ENCODE results near the gene ZNF133.
"Not testable (repeated sequence)": the region's sequence is repeated elsewhere in the genome, so short reads cannot be mapped to it uniquely, and the experiment has no call there.

- TF ChIP-seq, protein P1, sequence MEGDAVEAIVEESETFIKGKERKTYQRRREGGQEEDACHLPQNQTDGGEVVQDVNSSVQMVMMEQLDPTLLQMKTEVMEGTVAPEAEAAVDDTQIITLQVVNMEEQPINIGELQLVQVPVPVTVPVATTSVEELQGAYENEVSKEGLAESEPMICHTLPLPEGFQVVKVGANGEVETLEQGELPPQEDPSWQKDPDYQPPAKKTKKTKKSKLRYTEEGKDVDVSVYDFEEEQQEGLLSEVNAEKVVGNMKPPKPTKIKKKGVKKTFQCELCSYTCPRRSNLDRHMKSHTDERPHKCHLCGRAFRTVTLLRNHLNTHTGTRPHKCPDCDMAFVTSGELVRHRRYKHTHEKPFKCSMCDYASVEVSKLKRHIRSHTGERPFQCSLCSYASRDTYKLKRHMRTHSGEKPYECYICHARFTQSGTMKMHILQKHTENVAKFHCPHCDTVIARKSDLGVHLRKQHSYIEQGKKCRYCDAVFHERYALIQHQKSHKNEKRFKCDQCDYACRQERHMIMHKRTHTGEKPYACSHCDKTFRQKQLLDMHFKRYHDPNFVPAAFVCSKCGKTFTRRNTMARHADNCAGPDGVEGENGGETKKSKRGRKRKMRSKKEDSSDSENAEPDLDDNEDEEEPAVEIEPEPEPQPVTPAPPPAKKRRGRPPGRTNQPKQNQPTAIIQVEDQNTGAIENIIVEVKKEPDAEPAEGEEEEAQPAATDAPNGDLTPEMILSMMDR (IDR thresholded peaks at IDR 0.05): not testable (repeated sequence)
- not testable (repeated sequence) for TF ChIP-seq TCF7L2 (IDR thresholded peaks at IDR 0.05; ENCODE audit: low read depth, low read length)
These were observed 12.4 kb upstream of the ZNF133 start for GRCh38 chr20:18275960-18276359.

Data from Panc1 (cell line).